Epithelial cell of esophagus (primary cell): ENCODE measurements around the gene C1orf210.

Source experiments
- DNase-seq: peaks from one replicate; pipeline ENCODE4 v3.0.0; 2010; ENCODE audit warnings: low read depth
- H3K4me3 ChIP-seq: 2 replicates; pipeline ENCODE4 v1.5.1; 2011; ENCODE audit warnings: mild to moderate bottlenecking, low read length, control low read depth
- TF ChIP-seq, protein P1 (sequence below): IDR thresholded peaks from 2 replicates; pipeline ENCODE4 v1.5.1; 2011; ENCODE audit warnings: low read depth, mild to moderate bottlenecking, low read length, control low read depth, inconsistent platforms; ENCODE audit not compliant: insufficient read depth; ENCODE audit errors: missing control alignments

Gene C1orf210

DNA sequence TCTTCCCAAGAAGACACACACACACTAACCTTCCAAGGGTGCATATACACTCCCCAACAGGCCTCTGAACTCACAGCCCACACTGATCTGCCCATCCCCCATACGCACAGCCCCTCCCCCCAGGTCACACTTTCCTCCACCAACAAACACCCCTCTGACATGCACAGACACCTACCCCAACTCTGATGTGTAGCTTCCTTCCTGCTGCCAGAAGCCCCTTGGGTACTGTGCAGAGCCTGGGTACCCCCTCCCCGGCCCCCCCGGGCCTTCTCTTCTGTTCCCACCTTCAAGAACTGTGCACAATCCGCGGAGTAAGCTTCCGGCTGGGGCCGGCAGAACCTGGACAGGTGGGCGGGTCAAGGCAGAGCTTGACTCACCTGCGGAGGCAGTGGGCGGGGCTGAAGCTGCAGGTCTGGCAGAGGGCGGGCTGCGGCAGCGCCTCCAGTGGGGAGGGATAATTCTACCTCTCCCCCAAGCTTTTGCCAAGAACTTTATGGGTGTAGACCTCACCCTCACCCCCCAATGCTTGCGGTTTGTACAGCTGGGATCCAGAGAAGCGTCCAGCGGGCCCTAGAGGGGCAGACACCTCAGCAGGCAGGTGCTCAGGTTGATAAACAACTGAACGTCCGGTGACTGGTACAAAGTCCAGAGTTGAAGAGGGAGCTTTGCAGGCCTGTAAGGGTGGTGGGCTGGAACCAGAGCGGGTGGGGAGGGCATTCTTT, at the start of gene C1orf210:
TSS of gene C1orf210 (minus strand) at position 313 of the 722 bp plus-strand sequence. CDS start 2,311 bp downstream, outside the sequence.
- TF ChIP-seq, protein P1, sequence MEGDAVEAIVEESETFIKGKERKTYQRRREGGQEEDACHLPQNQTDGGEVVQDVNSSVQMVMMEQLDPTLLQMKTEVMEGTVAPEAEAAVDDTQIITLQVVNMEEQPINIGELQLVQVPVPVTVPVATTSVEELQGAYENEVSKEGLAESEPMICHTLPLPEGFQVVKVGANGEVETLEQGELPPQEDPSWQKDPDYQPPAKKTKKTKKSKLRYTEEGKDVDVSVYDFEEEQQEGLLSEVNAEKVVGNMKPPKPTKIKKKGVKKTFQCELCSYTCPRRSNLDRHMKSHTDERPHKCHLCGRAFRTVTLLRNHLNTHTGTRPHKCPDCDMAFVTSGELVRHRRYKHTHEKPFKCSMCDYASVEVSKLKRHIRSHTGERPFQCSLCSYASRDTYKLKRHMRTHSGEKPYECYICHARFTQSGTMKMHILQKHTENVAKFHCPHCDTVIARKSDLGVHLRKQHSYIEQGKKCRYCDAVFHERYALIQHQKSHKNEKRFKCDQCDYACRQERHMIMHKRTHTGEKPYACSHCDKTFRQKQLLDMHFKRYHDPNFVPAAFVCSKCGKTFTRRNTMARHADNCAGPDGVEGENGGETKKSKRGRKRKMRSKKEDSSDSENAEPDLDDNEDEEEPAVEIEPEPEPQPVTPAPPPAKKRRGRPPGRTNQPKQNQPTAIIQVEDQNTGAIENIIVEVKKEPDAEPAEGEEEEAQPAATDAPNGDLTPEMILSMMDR = peak; percentile 72
- peak within 1 kb of the TSS; percentile 79 for H3K4me3 ChIP-seq
- DNase-seq = peak; percentile 94

DNA sequence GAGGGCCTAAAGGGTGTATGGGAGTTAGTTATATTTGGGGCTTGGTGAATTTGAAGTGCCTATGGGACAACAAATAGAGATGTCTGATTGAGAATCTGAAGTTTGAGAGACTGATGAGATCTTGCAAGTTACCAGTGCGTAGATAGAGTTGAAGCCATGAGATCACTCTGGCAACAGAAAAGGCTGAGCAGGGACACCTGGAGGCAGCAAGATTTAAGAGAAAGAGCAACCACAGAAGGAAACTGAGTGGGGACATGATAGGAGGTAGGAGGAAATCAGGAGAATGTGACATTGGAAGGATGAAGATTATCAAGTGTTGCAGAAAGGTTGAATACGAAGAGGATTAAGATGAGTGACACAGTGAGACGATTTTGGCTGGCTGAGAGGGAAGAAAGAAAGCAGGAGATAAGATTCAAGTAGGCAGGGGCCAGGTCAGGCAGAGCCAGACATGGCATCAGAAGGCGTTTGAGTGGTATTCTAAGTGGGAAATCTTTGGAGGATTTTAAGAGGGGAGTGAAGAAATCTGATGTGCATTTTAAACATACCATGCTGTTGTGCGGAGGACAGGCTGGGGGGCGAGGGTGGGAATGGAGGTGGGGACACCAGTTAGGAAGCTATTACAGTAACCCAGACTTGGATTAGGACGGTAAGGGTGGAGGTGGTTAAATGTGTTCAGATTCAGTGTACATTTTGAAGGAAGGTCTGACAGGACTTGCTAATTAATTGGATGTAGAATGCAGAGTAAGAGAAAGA, 49.2 kb upstream of the C1orf210 start:
- no peak for DNase-seq
- TF ChIP-seq, protein P1 = no peak
- H3K4me3 ChIP-seq = no peak overlapping the region

DNA sequence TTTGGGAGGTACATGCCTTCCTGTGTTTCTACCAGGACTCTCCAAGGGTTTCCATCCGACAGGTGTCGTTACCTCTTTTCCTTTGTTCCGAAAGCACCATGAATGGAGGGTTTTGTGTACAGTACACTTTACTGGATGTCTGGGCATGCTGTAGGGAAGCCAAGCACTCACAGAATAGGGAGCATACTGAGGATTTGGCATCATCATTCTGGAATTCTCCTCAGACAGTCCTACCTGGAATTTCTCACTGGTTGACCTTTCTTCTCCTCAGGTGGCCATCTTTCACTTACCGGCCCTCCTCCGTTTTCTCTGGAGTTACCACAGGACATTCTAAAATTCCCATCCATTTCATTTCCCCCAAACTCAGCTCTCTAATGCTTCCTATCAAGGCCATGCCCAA, 46.3 kb upstream of the C1orf210 start:
- TF ChIP-seq, protein P1 = no peak

DNA sequence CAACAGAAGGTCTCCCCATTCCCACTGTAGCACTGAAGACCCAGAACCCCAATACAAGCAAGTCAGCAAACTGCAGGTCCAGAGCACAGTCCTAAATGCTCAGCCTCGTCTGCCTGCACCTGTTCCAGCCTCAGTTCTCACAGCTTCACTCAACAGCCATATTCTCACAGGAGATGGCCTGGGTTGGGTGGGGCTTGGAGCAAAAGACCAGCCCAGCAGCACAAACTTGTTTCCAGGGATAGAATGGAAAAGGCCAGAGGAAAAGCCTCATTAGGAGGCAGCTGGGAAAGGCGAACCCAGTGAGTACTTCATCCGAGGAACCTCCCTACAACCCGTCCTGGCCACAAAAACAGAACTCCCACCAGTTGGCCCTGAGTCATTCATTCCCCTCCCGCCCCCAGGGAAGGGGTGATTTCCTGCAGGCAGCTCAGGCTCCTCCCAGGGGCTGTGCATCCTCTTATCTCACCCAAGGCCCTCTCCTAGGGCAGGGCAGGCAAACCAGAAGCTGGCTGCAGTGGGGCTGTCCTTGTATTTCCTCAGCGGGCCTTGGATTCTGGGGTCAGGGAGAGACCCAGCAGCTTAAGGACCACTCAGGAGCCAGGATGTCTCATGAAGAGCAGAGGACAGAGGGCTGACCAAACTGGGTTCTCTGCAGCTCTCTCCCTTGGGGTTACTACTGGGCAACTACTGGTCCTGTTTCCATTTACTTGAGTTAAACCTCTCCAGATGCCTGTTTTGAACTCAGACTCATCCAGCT, 44.8 kb upstream of the C1orf210 start:
- peak; percentile 62 for DNase-seq
- no peak overlapping the region for H3K4me3 ChIP-seq
- TF ChIP-seq, protein P1 = no peak

More for the DNA sequence above, 46.3 kb upstream of the C1orf210 start:
- H3K4me3 ChIP-seq = no peak overlapping the region
- DNase-seq = no peak

DNA sequence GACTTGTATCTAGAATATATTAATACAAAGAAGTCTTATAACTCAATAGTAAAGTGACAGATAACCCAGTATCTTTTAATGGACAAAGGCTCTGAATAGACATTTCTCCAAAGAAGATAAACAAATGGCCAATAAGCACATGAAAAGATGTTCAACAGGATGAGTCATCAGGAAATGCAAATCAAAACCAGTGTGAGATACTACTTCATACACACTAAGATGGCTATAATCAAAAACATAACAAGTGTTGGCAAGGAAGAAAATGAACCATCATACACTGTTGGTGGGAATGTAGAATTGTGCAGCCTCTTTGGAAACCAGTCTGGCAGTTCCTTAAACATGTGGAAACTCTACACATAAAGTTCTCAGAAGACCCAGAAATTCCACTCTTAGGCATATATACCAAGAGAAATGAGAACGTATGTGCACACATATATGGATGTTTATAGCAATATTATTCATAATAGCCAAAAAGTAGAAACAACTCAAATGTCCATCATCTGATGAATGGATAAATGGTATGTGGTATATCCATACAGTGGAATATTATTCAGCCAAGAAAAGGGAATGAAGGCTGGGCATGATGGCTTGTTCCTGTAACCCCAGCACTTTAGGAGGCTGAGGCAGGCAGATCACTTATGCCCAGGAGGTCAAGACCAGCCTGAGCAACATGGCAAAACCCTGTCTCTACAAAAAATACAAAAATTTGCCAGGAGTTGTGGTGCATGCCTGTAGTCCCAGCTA, 42.3 kb upstream of the C1orf210 start:
- DNase-seq = peak; percentile 17
- no peak overlapping the region for H3K4me3 ChIP-seq
- TF ChIP-seq, protein P1 = no peak

DNA sequence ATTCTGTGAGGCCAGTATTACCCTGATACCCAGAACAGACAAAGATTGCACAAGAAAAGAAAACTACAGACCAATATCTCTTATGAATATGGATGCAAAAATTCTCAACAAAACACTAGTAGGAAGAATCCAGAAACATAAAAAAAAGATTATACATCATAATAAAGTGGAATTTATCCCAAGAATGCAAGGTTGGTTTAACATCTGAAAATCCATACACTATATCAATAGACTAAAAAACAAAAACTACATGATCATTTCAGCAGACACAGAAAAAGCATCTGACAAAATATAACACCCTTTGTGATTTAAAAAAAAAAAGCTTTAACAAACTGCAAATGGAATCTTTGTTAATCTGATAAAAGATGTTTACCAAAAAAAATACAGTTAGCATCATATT, 40.0 kb upstream of the C1orf210 start:
- TF ChIP-seq, protein P1 = no peak
- H3K4me3 ChIP-seq = no peak overlapping the region
- no peak for DNase-seq
